HL-60/S4 (cell line): ENCODE results near the gene OR4A5.
"Not testable (repeated sequence)": the region's sequence is repeated elsewhere in the genome, so short reads cannot be mapped to it uniquely, and the experiment has no call there.

Experiments used
- in situ Hi-C: fragments of 300-500 bp; cut with MboI; formaldehyde crosslinking; loops from 2 replicates; pipeline ENCODE4 v1.14.3; 2022; ENCODE audit warnings: low sequenced_read_pairs

Gene OR4A5

GRCh38 chr11:54706532-54706931 lies at the start of gene OR4A5:
TSS of gene OR4A5 (plus strand) at chr11:54706832. CDS start at chr11:54706885, 53 bp downstream.
- in situ Hi-C loops = not testable (repeated sequence)

DNA sequence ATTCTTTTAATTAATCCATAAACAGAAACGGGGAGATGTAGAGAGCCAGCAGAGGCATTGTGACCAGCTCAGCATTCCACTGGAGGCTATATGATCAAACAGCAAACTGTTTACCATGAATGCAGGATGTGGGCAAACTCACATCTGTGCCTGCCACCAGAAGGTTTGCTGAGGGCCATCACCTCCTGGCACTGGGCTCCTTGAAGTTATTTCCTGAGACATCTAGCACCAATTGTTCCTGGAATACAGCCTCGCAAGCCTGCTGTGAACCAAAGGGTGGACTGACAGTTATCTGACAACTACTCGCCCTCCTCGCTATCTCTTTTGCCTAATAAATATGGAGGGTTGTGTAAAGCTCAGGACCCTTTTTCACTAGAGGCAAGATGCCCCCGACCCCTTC lies 13.5 kb downstream of the OR4A5 start:
- in situ Hi-C loops = not testable (repeated sequence)
